AG09319 (cell line): Measurements from ENCODE around the gene TOGARAM2.
A peak's percentile ranks its signal among the peaks of the same experiment; 100 is the strongest.

Experiments used
- DNase-seq: peaks from one replicate; pipeline ENCODE4 v3.0.0-alpha.2; 2010; ENCODE audit warnings: low read depth; ENCODE audit errors: extremely low read depth
- CTCF ChIP-seq: IDR thresholded peaks from 2 replicates; pipeline ENCODE4 v1.5.1; 2011; ENCODE audit warnings: low read depth, mild to moderate bottlenecking, inconsistent platforms, low read length, moderate library complexity

TOGARAM2 gene

GRCh38 chr2:29063056-29063455, 82.0 kb downstream of the TOGARAM2 start:
- TF ChIP-seq CTCF: no peak
- no peak for DNase-seq

- DNase-seq: peak; percentile 70
These were observed 82.7 kb downstream of the TOGARAM2 start for GRCh38 chr2:29063646-29064345.

GRCh38 chr2:29064346-29064715, 83.2 kb downstream of the TOGARAM2 start:
- no peak for TF ChIP-seq CTCF
- no peak for DNase-seq

More at GRCh38 chr2:29063646-29064345, 82.7 kb downstream of the TOGARAM2 start:
- TF ChIP-seq CTCF: no peak

- no peak for DNase-seq
- TF ChIP-seq CTCF: no peak
These were observed 83.6 kb downstream of the TOGARAM2 start for GRCh38 chr2:29064746-29065067.

GRCh38 chr2:29065068-29065811, 84.1 kb downstream of the TOGARAM2 start:
- no peak for TF ChIP-seq CTCF

GRCh38 chr2:29066271-29066860, 85.3 kb downstream of the TOGARAM2 start:
- DNase-seq: peak; percentile 20
- TF ChIP-seq CTCF: no peak

More at GRCh38 chr2:29065068-29065811, 84.1 kb downstream of the TOGARAM2 start:
- DNase-seq: no peak

- no peak for DNase-seq
- TF ChIP-seq CTCF: no peak
These were observed 86.0 kb downstream of the TOGARAM2 start for GRCh38 chr2:29066997-29067605.
